Measurements from ENCODE around the gene PSMB7.

- TF ChIP-seq EZH2 (IDR thresholded peaks at IDR 0.05) (no peak), POLR2AphosphoS5 (IDR thresholded peaks at IDR 0.05; ENCODE audit: borderline replicate concordance, low read depth, low read length) (no peak), FOXP2 (optimal IDR thresholded peaks at IDR 0.05; ENCODE audit: control extremely low read depth, extremely low read length, insufficient read depth) (no peak)
Observed at GRCh38 chr9:124311283-124311682, 104.0 kb downstream of the PSMB7 start.

All from SK-N-MC (cell line).